Gastrocnemius medialis (tissue), 4 donors: ENCODE measurements around the gene PHC2. TPM values are rescaled to one million over a fixed set of nuclear protein-coding genes. Genes with fewer than 3 reads are reported as not detected.

Experiments
- ATAC-seq, 2 donors: fragments of 150-250 bp; one replicate each; pipeline ENCODE4 v1.9.1; 2016
- DNase-seq, 2 donors: peaks; one replicate each; pipeline ENCODE4 v3.0.0-alpha.2; 2019
- H3K27ac ChIP-seq, 4 donors: fragments of 200-600 bp; sonication (generic); 1 replicate in 1 of 4; 2 replicates in 3 of 4; pipeline ENCODE4 v1.5.1; 2016 to 2018; ENCODE audit warnings: mild to moderate bottlenecking in 2 of 4, moderate library complexity in 1 of 4
- H3K27me3 ChIP-seq, 3 donors: fragments of 200-600 bp; sonication (generic) in 2 of 3; 1 replicate in 1 of 3; 2 replicates in 2 of 3; pipeline versions ENCODE4 v1.5.1 to v1.6.0; 2016 to 2019; ENCODE audit warnings: mild to moderate bottlenecking in 1 of 3, moderate library complexity in 1 of 3
- H3K36me3 ChIP-seq, 2 donors: fragments of 200-600 bp; sonication (generic) in 1 of 2; one replicate each; pipeline ENCODE4 v1.5.1; 2017 to 2018
- H3K4me1 ChIP-seq, 2 donors: fragments of 200-600 bp; sonication (generic) in 1 of 2; one replicate each; pipeline ENCODE4 v1.5.1; 2016 to 2017; ENCODE audit warnings: mild to moderate bottlenecking in 2 of 2
- H3K4me3 ChIP-seq, 4 donors: fragments of 200-600 bp; sonication (generic) in 3 of 4; 1 replicate in 1 of 4; 2 replicates in 3 of 4; pipeline ENCODE4 v1.5.1; 2016 to 2019; ENCODE audit warnings: mild to moderate bottlenecking in 2 of 4
- H3K9me3 ChIP-seq, 3 donors: fragments of 200-600 bp; sonication (generic) in 2 of 3; 1 replicate in 1 of 3; 2 replicates in 2 of 3; pipeline ENCODE4 v1.5.1; 2016 to 2019
- CTCF ChIP-seq, 5 experiments: fragments of 450-650 bp in 3 of 5; fragments of 200-600 bp in 2 of 5; sonication (generic) in 2 of 5; IDR thresholded peaks in 4 of 5; conservative IDR thresholded peaks in 1 of 5; 1 replicate in 4 of 5; 2 replicates in 1 of 5; pipeline ENCODE4 v1.5.1; 2016 to 2019; ENCODE audit warnings: antibody characterized with exemption in 5 of 5, mild to moderate bottlenecking in 3 of 5, moderate library complexity in 3 of 5
- POLR2A ChIP-seq, 2 donors: fragments of 450-650 bp; IDR thresholded peaks; one replicate each; pipeline ENCODE4 v1.6.1; 2017; ENCODE audit warnings: antibody characterized with exemption in 2 of 2, mild to moderate bottlenecking in 2 of 2, moderate library complexity in 2 of 2
- in situ Hi-C, 4 donors: fragments of 200-750 bp; cut with MboI; loops; one replicate each; pipeline versions ENCODE4 v1.15.0 to v1.8.0; 2017; ENCODE audit warnings: low sequenced_read_pairs in 4 of 4
- intact Hi-C: fragments of 100-400 bp; cut with DNase I; formaldehyde crosslinking; loops from one replicate; pipeline ENCODE4 v1.15.1; 2023; ENCODE audit warnings: low total_unique reads
- total RNA-seq, 4 donors: library from RNA; depleted of rRNA; stranded (reverse); fragments of >200 nt; gene quantifications; one replicate each; pipeline versions ENCODE4 v1.1.0 to v1.2.3, GENCODE V29; 2016

PHC2 gene
- total RNA-seq, 4 donors from 2014 or later, result 318 to 516 (median 364) TPM

GRCh38 chr1:33468967-33469366 lies 38.1 kb upstream of the PHC2 start:
- Histone ChIP-seq H3K9me3 (no peaks in the 10 kb centered on the region), H3K27me3 (no peaks in the 10 kb centered on the region), H3K27ac (no peak overlapping the region), H3K4me3 (no peak overlapping the region), H3K4me1 (peaks cover 18 to 36% of the 10 kb centered on the region in 2 donors), H3K36me3 (no peaks in the 10 kb centered on the region)
- in situ Hi-C loops (loop anchor here in 3 of 4 donors (5.0 to 25.0 kb wide), 4 partner anchors 107 to 344 kb away; no protein-coding TSS in a partner anchor), intact Hi-C loops (no loop called here)
- no peak for ATAC-seq
- DNase-seq, result no peak
- no peak for TF ChIP-seq POLR2A (IDR thresholded peaks at IDR 0.05)
- no peak for TF ChIP-seq CTCF (IDR thresholded peaks at IDR 0.05 in 4 of 5, conservative IDR thresholded peaks at IDR 0.05 in 1 of 5)

GRCh38 chr1:33468531-33468930 lies 37.6 kb upstream of the PHC2 start:
- Histone ChIP-seq H3K27ac (no peak overlapping the region), H3K36me3 (no peaks in the 10 kb centered on the region), H3K9me3 (no peaks in the 10 kb centered on the region), H3K27me3 (no peaks in the 10 kb centered on the region), H3K4me3 (no peak overlapping the region), H3K4me1 (peaks cover 14 to 32% of the 10 kb centered on the region in 2 donors)
- in situ Hi-C loops, result loop anchor here in 3 of 4 donors (5.0 to 25.0 kb wide), 4 partner anchors 106 to 344 kb away; no protein-coding TSS in a partner anchor
- no peak for ATAC-seq
- TF ChIP-seq CTCF (IDR thresholded peaks at IDR 0.05 in 4 of 5, conservative IDR thresholded peaks at IDR 0.05 in 1 of 5) (no peak), POLR2A (IDR thresholded peaks at IDR 0.05) (no peak)
- DNase-seq, result no peak
- intact Hi-C loops, result no loop called here

GRCh38 chr1:33468011-33468410 lies 37.1 kb upstream of the PHC2 start:
- TF ChIP-seq CTCF (IDR thresholded peaks at IDR 0.05 in 4 of 5, conservative IDR thresholded peaks at IDR 0.05 in 1 of 5) (no peak), POLR2A (IDR thresholded peaks at IDR 0.05) (no peak)
- ATAC-seq (no peak), DNase-seq (no peak)
- Histone ChIP-seq H3K36me3 (no peaks in the 10 kb centered on the region), H3K9me3 (no peaks in the 10 kb centered on the region), H3K4me3 (no peak overlapping the region), H3K4me1 (peaks cover 9 to 26% of the 10 kb centered on the region in 2 donors), H3K27me3 (no peaks in the 10 kb centered on the region), H3K27ac (no peak overlapping the region)
- in situ Hi-C loops (loop anchor here in 3 of 4 donors (5.0 to 25.0 kb wide), 4 partner anchors 106 to 343 kb away; no protein-coding TSS in a partner anchor), intact Hi-C loops (no loop called here)

- peak overlapping the region in 2 of 4 donors; percentile 21 to 26 for H3K27ac ChIP-seq
- no peak for TF ChIP-seq CTCF (IDR thresholded peaks at IDR 0.05 in 4 of 5, conservative IDR thresholded peaks at IDR 0.05 in 1 of 5)
- TF ChIP-seq POLR2A (IDR thresholded peaks at IDR 0.05), result no peak
- peaks cover 9 to 25% of the 10 kb centered on the region in 2 donors for H3K4me1 ChIP-seq
- ATAC-seq (peak; percentile 34 to 38), DNase-seq (peak in 1 of 2 donors; percentile 44)
- no peak overlapping the region for H3K4me3 ChIP-seq
- intact Hi-C loops (no loop called here), in situ Hi-C loops (loop anchor here in 3 of 4 donors (5.0 to 25.0 kb wide), 4 partner anchors 104 to 341 kb away; no protein-coding TSS in a partner anchor)
- no peaks in the 10 kb centered on the region for H3K27me3 ChIP-seq
- H3K9me3 ChIP-seq, result no peaks in the 10 kb centered on the region
- H3K36me3 ChIP-seq, result no peaks in the 10 kb centered on the region
Measured at GRCh38 chr1:33466159-33466558, 35.3 kb upstream of the PHC2 start.
